GM23248 (cell line): ENCODE measurements around the gene ADAMTS7. TPM values are rescaled to one million over a fixed set of nuclear protein-coding genes. Genes with fewer than 3 reads are reported as not detected.
A peak's percentile ranks its signal among the peaks of the same experiment; 100 is the strongest.
"Not testable (repeated sequence)": the region's sequence is repeated elsewhere in the genome, so short reads cannot be mapped to it uniquely, and the experiment has no call there.

Source experiments
- DNase-seq: peaks from one replicate; pipeline ENCODE4 v3.0.0-alpha.2; 2015
- H2AFZ ChIP-seq: fragments of 200-600 bp; sonication (generic); 2 replicates; pipeline ENCODE4 v1.6.1; 2016; ENCODE audit warnings: antibody characterized with exemption
- H3F3A ChIP-seq: fragments of 200-600 bp; sonication (generic); 2 replicates; pipeline ENCODE4 v1.6.1; 2016; ENCODE audit warnings: mild to moderate bottlenecking, antibody characterized with exemption, mixed run types; ENCODE audit not compliant: insufficient read depth
- H3K27ac ChIP-seq: fragments of 200-600 bp; sonication (generic); 2 replicates; pipeline ENCODE4 v1.5.1; 2016; ENCODE audit warnings: mild to moderate bottlenecking
- H3K27me3 ChIP-seq: fragments of 200-600 bp; sonication (generic); replicated peaks from 2 replicates; pipeline ENCODE4 v1.6.1; 2016; ENCODE audit warnings: mild to moderate bottlenecking; ENCODE audit not compliant: insufficient read depth
- H3K36me3 ChIP-seq: fragments of 200-600 bp; sonication (generic); 2 replicates; pipeline ENCODE4 v1.6.1; 2016; ENCODE audit warnings: low read depth, mild to moderate bottlenecking
- H3K4me1 ChIP-seq: fragments of 200-600 bp; sonication (generic); 2 replicates; pipeline ENCODE4 v1.6.1; 2016; ENCODE audit warnings: mild to moderate bottlenecking; ENCODE audit not compliant: insufficient read depth
- H3K4me2 ChIP-seq: fragments of 200-600 bp; sonication (generic); one replicate; pipeline ENCODE4 v1.6.1; 2016; ENCODE audit warnings: mild to moderate bottlenecking; ENCODE audit not compliant: unreplicated experiment
- H3K4me3 ChIP-seq: fragments of 200-600 bp; sonication (generic); 2 replicates; pipeline ENCODE4 v1.5.1; 2016; ENCODE audit warnings: mild to moderate bottlenecking
- H3K79me2 ChIP-seq: fragments of 200-600 bp; sonication (generic); 2 replicates; pipeline ENCODE4 v1.6.1; 2016; ENCODE audit warnings: mild to moderate bottlenecking; ENCODE audit not compliant: insufficient read depth
- H3K9ac ChIP-seq: fragments of 200-600 bp; sonication (generic); 2 replicates; pipeline ENCODE4 v1.6.1; 2016; ENCODE audit warnings: mild to moderate bottlenecking
- H3K9me2 ChIP-seq: fragments of 200-600 bp; sonication (generic); 2 replicates; pipeline ENCODE4 v1.6.1; 2016; ENCODE audit warnings: mixed run types, mild to moderate bottlenecking, moderate library complexity; ENCODE audit not compliant: insufficient read depth
- H3K9me3 ChIP-seq: fragments of 200-600 bp; sonication (generic); one replicate; pipeline ENCODE4 v1.6.1; 2017; ENCODE audit warnings: low read depth
- H4K20me1 ChIP-seq: fragments of 200-600 bp; sonication (generic); 2 replicates; pipeline ENCODE4 v1.6.0; 2016; ENCODE audit not compliant: insufficient read depth
- EZH2 ChIP-seq: fragments of 200-600 bp; sonication (generic); IDR thresholded peaks from 2 replicates; pipeline ENCODE4 v1.6.1; 2018; ENCODE audit warnings: antibody characterized with exemption, mild to moderate bottlenecking; ENCODE audit not compliant: insufficient read depth, poor library complexity, severe bottlenecking
- EZH2phosphoT487 ChIP-seq: fragments of 200-600 bp; sonication (generic); IDR thresholded peaks from 2 replicates; pipeline ENCODE4 v1.6.1; 2018; ENCODE audit warnings: antibody characterized with exemption, moderate library complexity, mild to moderate bottlenecking, low read depth; ENCODE audit not compliant: insufficient read depth
- WGBS, 2 experiments: methylation state at CpG; one replicate each; pipeline ENCODE4 v1.1.6; 2015 to 2017; ENCODE audit warnings: low lambda C conversion rate in 2 of 2, low coverage in 1 of 2; ENCODE audit errors: missing lambda C conversion rate in 2 of 2; 5-methylcytosine and 5-hydroxymethylcytosine counted together
- in situ Hi-C: fragments of 300-500 bp; cut with MboI; formaldehyde crosslinking; loops from 2 replicates; pipeline ENCODE4 v1.15.0; 2020
- polyA plus RNA-seq: library from polyadenylated mRNA; unstranded; fragments of >200 nt; fragmentation: Nextera tagmentation; extraction: Ambion mirVana; gene quantifications from 2 replicates; pipeline ENCODE4 v1.2.1, GENCODE V29; 2016
- total RNA-seq: library from RNA; depleted of rRNA; stranded (reverse); fragments of >200 nt; shearing (Covaris generic); gene quantifications from 2 replicates; pipeline ENCODE4 v1.2.3, GENCODE V29; 2014

ADAMTS7 gene
- total and polyA plus RNA-seq, 2 experiments from 2014 or later: 0.89 to 2.4 TPM

DNA sequence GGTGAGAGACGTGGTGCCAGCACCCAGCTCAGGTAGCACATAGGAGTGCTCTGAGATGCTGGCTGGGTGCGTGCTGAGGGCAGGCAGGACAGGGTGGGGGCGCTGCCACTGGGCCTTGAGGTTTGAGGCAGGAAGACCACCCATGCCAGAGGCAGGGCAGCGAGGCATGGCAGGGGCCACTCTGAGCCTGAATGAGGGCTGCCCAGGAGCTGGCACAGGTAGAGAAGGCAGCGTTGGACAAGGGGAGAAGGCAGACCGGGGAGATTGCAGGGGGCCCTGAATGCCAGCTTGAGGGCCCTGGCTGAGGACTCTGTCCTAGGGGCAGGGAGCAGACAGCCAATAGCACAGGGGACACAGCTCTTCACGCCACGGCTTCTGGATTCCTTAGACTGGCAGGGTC is 50.2 kb downstream of the ADAMTS7 start:
- Histone ChIP-seq H3K4me3 (no peak overlapping the region), H3K27ac (no peak overlapping the region), H3K79me2 (no peaks in the 10 kb centered on the region), H3K27me3 (no peaks in the 10 kb centered on the region), H3K4me2 (no peak overlapping the region), H3K9me2 (no peaks in the 10 kb centered on the region), H2AFZ (no peak overlapping the region), H3K9ac (no peak overlapping the region), H3K9me3 (no peaks in the 10 kb centered on the region), H3K4me1 (peaks cover 12% of the 10 kb centered on the region), H3K36me3 (no peaks in the 10 kb centered on the region), H3F3A (no peaks in the 10 kb centered on the region; the same call in 1 of the 2 replicates), H4K20me1 (no peaks in the 10 kb centered on the region)
- no peak for DNase-seq
- TF ChIP-seq EZH2 (no peak), EZH2phosphoT487 (no peak)
- in situ Hi-C loops: no loop called here
- 87 to 92% methylated on average over 7 of the region's 8 CpGs for WGBS, 2 experiments

- H3K79me2 ChIP-seq, H3K36me3 ChIP-seq, H3K4me2 ChIP-seq, H3K9me3 ChIP-seq, H2AFZ ChIP-seq, H3K9me2 ChIP-seq, H3K4me3 ChIP-seq, H4K20me1 ChIP-seq, H3K27me3 ChIP-seq, H3F3A ChIP-seq, in situ Hi-C loops: not testable (repeated sequence)
- Histone ChIP-seq H3K9ac (peak overlapping the region; percentile 10; the same call in 1 of the 2 replicates), H3K4me1 (peaks cover 15% of the 10 kb centered on the region), H3K27ac (peak overlapping the region; percentile 0; the same call in 1 of the 2 replicates)
- 21 to 27% methylated on average over 12 to 13 of the region's 13 CpGs for WGBS, 2 experiments
- DNase-seq: peak; percentile 47
Measured at GRCh38 chr15:78760091-78760882, 51.0 kb downstream of the ADAMTS7 start.

- H4K20me1 ChIP-seq, H3K4me3 ChIP-seq, H3F3A ChIP-seq, H3K9me2 ChIP-seq, H3K27ac ChIP-seq, H3K36me3 ChIP-seq, DNase-seq, H2AFZ ChIP-seq, H3K27me3 ChIP-seq, H3K4me2 ChIP-seq, H3K9me3 ChIP-seq, in situ Hi-C loops, H3K79me2 ChIP-seq: not testable (repeated sequence)
- H3K4me1 ChIP-seq: peaks cover 15% of the 10 kb centered on the region
- H3K9ac ChIP-seq: peak overlapping the region; percentile 10; the same call in 1 of the 2 replicates
- 80 to 86% methylated on average over 22 to 35 of the region's 35 CpGs for whole genome bisulfite sequencing, 2 experiments
Measured at GRCh38 chr15:78759361-78759998, 51.8 kb downstream of the ADAMTS7 start.

GRCh38 chr15:78758486-78759200 is 52.6 kb downstream of the ADAMTS7 start:
- DNase-seq, H3K9me2 ChIP-seq, H3K79me2 ChIP-seq, H3F3A ChIP-seq, in situ Hi-C loops, H3K4me2 ChIP-seq, H3K27ac ChIP-seq, H3K36me3 ChIP-seq, H3K9ac ChIP-seq, H3K4me3 ChIP-seq, H3K27me3 ChIP-seq, H4K20me1 ChIP-seq, H3K9me3 ChIP-seq, H2AFZ ChIP-seq: not testable (repeated sequence)
- WGBS, 2 experiments: 76 to 82% methylated on average over 10 to 11 of the region's 11 CpGs
- peaks cover 15% of the 10 kb centered on the region for H3K4me1 ChIP-seq

- H3F3A ChIP-seq, H3K36me3 ChIP-seq, H3K9ac ChIP-seq, H3K9me2 ChIP-seq, H3K4me3 ChIP-seq, H2AFZ ChIP-seq, H3K79me2 ChIP-seq, DNase-seq, H4K20me1 ChIP-seq, H3K9me3 ChIP-seq, H3K27ac ChIP-seq, in situ Hi-C loops, H3K4me2 ChIP-seq, H3K27me3 ChIP-seq: not testable (repeated sequence)
- WGBS, 2 experiments: 94 to 95% methylated on average over 7 to 8 of the region's 8 CpGs
- peaks cover 15% of the 10 kb centered on the region for H3K4me1 ChIP-seq
Measured at GRCh38 chr15:78758084-78758483, 53.2 kb downstream of the ADAMTS7 start.
